MM.1S (cell line): Measurements from ENCODE around the gene WIPF3.

ENCODE experiments used
- EZH2 ChIP-seq: fragments of 300-600 bp; sonication (generic); optimal IDR thresholded peaks from 2 replicates; pipeline ENCODE3; 2017; ENCODE audit warnings: low read depth, mild to moderate bottlenecking, antibody characterized with exemption, low read length, mixed read lengths
- TF ChIP-seq, protein P1 (sequence below): fragments of 300-600 bp; sonication (generic); IDR thresholded peaks from 2 replicates; pipeline ENCODE4 v1.5.1; 2016; ENCODE audit warnings: antibody characterized with exemption, low read length, mixed read lengths

DNA sequence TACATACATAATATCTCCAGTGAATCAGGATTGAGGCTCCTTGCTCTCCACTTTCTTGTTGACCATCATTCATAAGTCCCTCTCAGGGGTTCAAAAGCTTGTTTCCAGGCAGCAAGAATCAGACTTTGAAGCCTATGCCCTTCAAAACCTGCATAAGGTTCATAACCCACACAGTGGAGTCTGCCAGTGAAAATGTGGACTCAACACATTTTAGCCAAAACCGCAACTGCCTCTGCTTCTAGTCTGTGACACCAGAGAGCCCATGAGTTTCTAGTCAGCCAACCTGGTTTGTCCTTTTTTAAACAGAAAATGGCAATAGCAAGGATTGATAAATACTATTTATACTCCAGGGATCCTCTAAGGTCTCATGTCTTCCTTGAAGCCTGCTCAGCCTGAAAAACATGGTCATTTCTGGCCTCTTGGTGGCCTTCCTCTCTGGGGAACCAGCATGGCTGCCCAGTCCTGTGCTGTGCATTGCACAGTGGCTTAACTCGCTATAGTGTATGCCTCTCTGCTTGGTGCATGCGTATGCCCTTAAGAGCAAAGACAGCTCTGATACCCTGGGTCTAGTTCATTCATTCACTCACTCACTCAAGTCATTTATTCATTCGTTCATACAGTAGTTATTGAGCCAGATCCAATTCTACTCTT lies 67.5 kb downstream of the WIPF3 start:
- TF ChIP-seq, protein P1, sequence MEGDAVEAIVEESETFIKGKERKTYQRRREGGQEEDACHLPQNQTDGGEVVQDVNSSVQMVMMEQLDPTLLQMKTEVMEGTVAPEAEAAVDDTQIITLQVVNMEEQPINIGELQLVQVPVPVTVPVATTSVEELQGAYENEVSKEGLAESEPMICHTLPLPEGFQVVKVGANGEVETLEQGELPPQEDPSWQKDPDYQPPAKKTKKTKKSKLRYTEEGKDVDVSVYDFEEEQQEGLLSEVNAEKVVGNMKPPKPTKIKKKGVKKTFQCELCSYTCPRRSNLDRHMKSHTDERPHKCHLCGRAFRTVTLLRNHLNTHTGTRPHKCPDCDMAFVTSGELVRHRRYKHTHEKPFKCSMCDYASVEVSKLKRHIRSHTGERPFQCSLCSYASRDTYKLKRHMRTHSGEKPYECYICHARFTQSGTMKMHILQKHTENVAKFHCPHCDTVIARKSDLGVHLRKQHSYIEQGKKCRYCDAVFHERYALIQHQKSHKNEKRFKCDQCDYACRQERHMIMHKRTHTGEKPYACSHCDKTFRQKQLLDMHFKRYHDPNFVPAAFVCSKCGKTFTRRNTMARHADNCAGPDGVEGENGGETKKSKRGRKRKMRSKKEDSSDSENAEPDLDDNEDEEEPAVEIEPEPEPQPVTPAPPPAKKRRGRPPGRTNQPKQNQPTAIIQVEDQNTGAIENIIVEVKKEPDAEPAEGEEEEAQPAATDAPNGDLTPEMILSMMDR = no peak
- no peak for TF ChIP-seq EZH2
